Cardiac fibroblast (primary cell): ENCODE results near the gene PUS7.
"Not testable (repeated sequence)": the region's sequence is repeated elsewhere in the genome, so short reads cannot be mapped to it uniquely, and the experiment has no call there.

Experiments
- DNase-seq, 2 donors: peaks; one replicate each; pipeline versions ENCODE4 v3.0.0 to v3.0.0-alpha.2; 2010; ENCODE audit warnings: low read depth in 2 of 2
- H3K4me3 ChIP-seq, 2 donors: replicated peaks in 1 of 2; 1 replicate in 1 of 2; 2 replicates in 1 of 2; pipeline ENCODE4 v1.5.1; 2011; ENCODE audit warnings: low read depth in 2 of 2, low read length in 2 of 2, mild to moderate bottlenecking in 2 of 2, moderate library complexity in 1 of 2
- CTCF ChIP-seq: IDR thresholded peaks from one replicate; pipeline ENCODE4 v1.5.1; 2011; ENCODE audit warnings: low read depth, mild to moderate bottlenecking, low read length, inconsistent platforms

The PUS7 gene

GRCh38 chr7:105448181-105448580, 73.9 kb downstream of the PUS7 start:
- no peak for DNase-seq
- no peak overlapping the region for H3K4me3 ChIP-seq
- TF ChIP-seq CTCF: no peak

- DNase-seq: no peak
- TF ChIP-seq CTCF: no peak
Observed at GRCh38 chr7:105444342-105444987, 77.6 kb downstream of the PUS7 start.

GRCh38 chr7:105442214-105442613, 79.9 kb downstream of the PUS7 start:
- DNase-seq: not testable (repeated sequence)

More at GRCh38 chr7:105444342-105444987, 77.6 kb downstream of the PUS7 start:
- no peak overlapping the region for H3K4me3 ChIP-seq

GRCh38 chr7:105439174-105439893, 82.7 kb downstream of the PUS7 start:
- no peak for TF ChIP-seq CTCF
- H3K4me3 ChIP-seq: no peak overlapping the region
- DNase-seq: peak; percentile 78

More at GRCh38 chr7:105442214-105442613, 79.9 kb downstream of the PUS7 start:
- H3K4me3 ChIP-seq: not testable (repeated sequence)

GRCh38 chr7:105438847-105439173, 83.3 kb downstream of the PUS7 start:
- DNase-seq: no peak
- no peak for TF ChIP-seq CTCF
- no peak overlapping the region for H3K4me3 ChIP-seq

GRCh38 chr7:105438254-105438653, 83.8 kb downstream of the PUS7 start:
- DNase-seq: no peak
- TF ChIP-seq CTCF: no peak
- H3K4me3 ChIP-seq: no peak overlapping the region

- H3K4me3 ChIP-seq, DNase-seq: not testable (repeated sequence)
Observed at GRCh38 chr7:105437356-105437755, 84.7 kb downstream of the PUS7 start.
